Measurements from ENCODE around the gene FHAD1.

Gene FHAD1

GRCh38 chr1:15331734-15332133 lies 84.7 kb downstream of the FHAD1 start:
- no peak for TF ChIP-seq CTCF (conservative IDR thresholded peaks at IDR 0.05; ENCODE audit: low read depth, low read length)
- H3K4me3 ChIP-seq (ENCODE audit: low read length): no peak overlapping the region
- DNase-seq (ENCODE audit: low read depth): no peak

- DNase-seq (ENCODE audit: low read depth): no peak
- H3K4me3 ChIP-seq (ENCODE audit: low read length): no peak overlapping the region
- TF ChIP-seq CTCF (conservative IDR thresholded peaks at IDR 0.05; ENCODE audit: low read depth, low read length): no peak
These were observed 85.5 kb downstream of the FHAD1 start for GRCh38 chr1:15332525-15332924.

GRCh38 chr1:15332952-15333715 lies 86.1 kb downstream of the FHAD1 start:
- no peak for DNase-seq (ENCODE audit: low read depth)
- TF ChIP-seq CTCF (conservative IDR thresholded peaks at IDR 0.05; ENCODE audit: low read depth, low read length): no peak
- no peak overlapping the region for H3K4me3 ChIP-seq (ENCODE audit: low read length)

GRCh38 chr1:15334995-15335394 lies 88.0 kb downstream of the FHAD1 start:
- no peak for DNase-seq (ENCODE audit: low read depth)
- TF ChIP-seq CTCF (conservative IDR thresholded peaks at IDR 0.05; ENCODE audit: low read depth, low read length): no peak
- H3K4me3 ChIP-seq (ENCODE audit: low read length): no peak overlapping the region

GRCh38 chr1:15336866-15337265 lies 89.8 kb downstream of the FHAD1 start:
- DNase-seq (ENCODE audit: low read depth): no peak
- no peak overlapping the region for H3K4me3 ChIP-seq (ENCODE audit: low read length)
- no peak for TF ChIP-seq CTCF (conservative IDR thresholded peaks at IDR 0.05; ENCODE audit: low read depth, low read length)

GRCh38 chr1:15337656-15338402 lies 90.8 kb downstream of the FHAD1 start:
- H3K4me3 ChIP-seq (ENCODE audit: low read length): no peak overlapping the region
- no peak for DNase-seq (ENCODE audit: low read depth)
- TF ChIP-seq CTCF (conservative IDR thresholded peaks at IDR 0.05; ENCODE audit: low read depth, low read length): no peak

- H3K4me3 ChIP-seq (ENCODE audit: low read length): no peak overlapping the region
- TF ChIP-seq CTCF (conservative IDR thresholded peaks at IDR 0.05; ENCODE audit: low read depth, low read length): no peak
- DNase-seq (ENCODE audit: low read depth): no peak
These were observed 92.5 kb downstream of the FHAD1 start for GRCh38 chr1:15339570-15339969.
